K562 (cell line): ENCODE measurements around the gene HEMK1. TPM values are rescaled to one million over a fixed set of nuclear protein-coding genes. Genes with fewer than 3 reads are reported as not detected.

Experiments used
- ARID1B ChIP-seq: fragments of 450-650 bp; IDR thresholded peaks from 2 replicates; pipeline ENCODE4 v1.6.1; 2016; ENCODE audit warnings: antibody characterized with exemption, mild to moderate bottlenecking, inconsistent platforms
- CXXC5 ChIP-seq: fragments of 250-450 bp; sonication (Bioruptor Pico); IDR thresholded peaks from 2 replicates; pipeline ENCODE4 v1.8.0; 2022; ENCODE audit warnings: inconsistent platforms, mild to moderate bottlenecking, moderate library complexity
- FIP1L1 ChIP-seq: fragments of 200-400 bp; formaldehyde crosslinking; IDR thresholded peaks from 2 replicates; pipeline ENCODE4 v1.6.1; 2018; ENCODE audit warnings: mild to moderate bottlenecking, low read depth, low read length; ENCODE audit not compliant: poor library complexity, severe bottlenecking
- FOXO4 ChIP-seq: fragments of 450-650 bp; formaldehyde crosslinking; IDR thresholded peaks from 2 replicates; pipeline ENCODE4 v1.4.0; 2020; ENCODE audit warnings: mild to moderate bottlenecking, moderate library complexity
- LEF1 ChIP-seq: fragments of 450-650 bp; IDR thresholded peaks from 2 replicates; pipeline ENCODE4 v1.6.1; 2016; ENCODE audit warnings: mild to moderate bottlenecking
- MAFF ChIP-seq: IDR thresholded peaks from 2 replicates; pipeline ENCODE4 v1.6.1; 2012; ENCODE audit warnings: low read length, improper control_type of control experiment
- PBX2 ChIP-seq, 2 experiments: IDR thresholded peaks in 1 of 2; conservative IDR thresholded peaks in 1 of 2; 2 replicates each; pipeline ENCODE4 v1.6.1; 2016; ENCODE audit warnings: low read depth in 2 of 2, mild to moderate bottlenecking in 1 of 2, missing compliant biosample characterization in 1 of 2, missing genetic modification characterization in 1 of 2, moderate library complexity in 1 of 2
- POLR2G ChIP-seq: fragments of 200-400 bp; formaldehyde crosslinking; IDR thresholded peaks from 2 replicates; pipeline ENCODE4 v1.6.1; 2017; ENCODE audit warnings: low read depth, mild to moderate bottlenecking, antibody characterized with exemption, low read length, moderate library complexity
- PRMT5 ChIP-seq: sonication (generic); formaldehyde crosslinking; IDR thresholded peaks from 2 replicates; pipeline ENCODE4 v1.5.0; 2020; ENCODE audit warnings: missing genetic modification reagents
- REST ChIP-seq, 2 experiments: fragments of 450-650 bp; formaldehyde crosslinking in 1 of 2; IDR thresholded peaks; 2 replicates each; pipeline versions ENCODE4 v1.4.0 to v1.6.1; 2014 to 2020; ENCODE audit warnings: mild to moderate bottlenecking in 2 of 2, borderline replicate concordance in 1 of 2, low read depth in 1 of 2
- RUNX1 ChIP-seq: sonication (generic); IDR thresholded peaks from 2 replicates; pipeline ENCODE4 v1.6.1; 2016; ENCODE audit warnings: antibody characterized with exemption, low read depth
- TAF9B ChIP-seq: fragments of 450-650 bp; IDR thresholded peaks from 2 replicates; pipeline ENCODE4 v1.6.1; 2018; ENCODE audit warnings: mild to moderate bottlenecking; ENCODE audit not compliant: partially characterized antibody
- XRCC5 ChIP-seq: fragments of 200-400 bp; formaldehyde crosslinking; IDR thresholded peaks from 2 replicates; pipeline ENCODE4 v1.6.1; 2017; ENCODE audit warnings: low read depth, mild to moderate bottlenecking, low read length
- ZNF174 ChIP-seq: fragments of 250-450 bp; sonication (Bioruptor Pico); IDR thresholded peaks from 2 replicates; pipeline ENCODE4 v1.4.0; 2020; ENCODE audit warnings: mild to moderate bottlenecking
- ZNF212 ChIP-seq: fragments of 450-650 bp; formaldehyde crosslinking; IDR thresholded peaks from 2 replicates; pipeline ENCODE4 v1.4.0; 2020; ENCODE audit warnings: mild to moderate bottlenecking
- polyA plus RNA-seq, 8 experiments: library from polyadenylated mRNA; depleted of rRNA in 4 of 8; stranded (reverse) in 5 of 8; unstranded in 3 of 8; fragments of >200 nt; fragmentation: Nextera tagmentation in 2 of 8; fragmentation: Illumina TruSeq in 1 of 8; extraction: Ambion mirVana in 2 of 8; extraction: Trizol in 1 of 8; gene quantifications; 2 replicates each; pipeline versions ENCODE4 v1.2.1 to v1.2.3, GENCODE V29; 2011 to 2014; ENCODE audit warnings: inconsistent platforms in 1 of 8, missing spikeins in 1 of 8
- total RNA-seq, 7 experiments: library from RNA; depleted of rRNA in 6 of 7; stranded (reverse); fragments of >200 nt in 6 of 7; fragmentation: Illumina TruSeq in 2 of 7; extraction: Trizol in 2 of 7; gene quantifications; 2 replicates each; pipeline versions ENCODE4 v1.2.1 to v1.2.3, GENCODE V29; 2011 to 2021; ENCODE audit warnings: low replicate concordance in 1 of 7

Gene HEMK1
- total and polyA plus RNA-seq, 9 of the 15 experiments (the other 6 are each of a cell fraction or from before 2014, with no cell fraction given), result 2.0 to 16.8 (median 11.4) TPM

- TF ChIP-seq RUNX1, result no peak
- TF ChIP-seq ARID1B, result peak; percentile 34; the same call in 1 of the 2 replicates
- TF ChIP-seq LEF1, result peak; percentile 50; the same call in 1 of the 2 replicates
- TF ChIP-seq ZNF212 (CRISPR knock-in tag), result no peak
- TF ChIP-seq MAFF, result no peak
- no peak for TF ChIP-seq ZNF174 (CRISPR knock-in tag)
- TF ChIP-seq PRMT5 (CRISPR knock-in tag), result no peak
- TF ChIP-seq FOXO4 (CRISPR knock-in tag), result no peak
- TF ChIP-seq TAF9B, result peak; percentile 61
- peak; percentile 93 for TF ChIP-seq CXXC5 (CRISPR knock-in tag)
- TF ChIP-seq POLR2G, result peak; percentile 89
- TF ChIP-seq REST (IDR thresholded peaks at IDR 0.05; ENCODE audit: borderline replicate concordance), result peak; percentile 55
- TF ChIP-seq REST (CRISPR knock-in tag; IDR thresholded peaks at IDR 0.05; ENCODE audit: low read depth), result 0 out of 2 replicates have a peak, but pooled peaks have one; percentile 53
- peak; percentile 83 for TF ChIP-seq XRCC5
- no peak for TF ChIP-seq PBX2 (CRISPR knock-in tag; IDR thresholded peaks at IDR 0.05; ENCODE audit: low read depth)
- TF ChIP-seq PBX2 (tag; conservative IDR thresholded peaks at IDR 0.05; ENCODE audit: low read depth), result peak; percentile 62; the same call in 1 of the 2 replicates
- no peak for TF ChIP-seq FIP1L1
These were observed 42.3 kb downstream of the HEMK1 start, which contains the start of gene CISH (continued) for GRCh38 chr3:50611464-50612233.
